RPMI8226 (cell line): Measurements from ENCODE around the gene OR52K1.
"Not testable (repeated sequence)": the region's sequence is repeated elsewhere in the genome, so short reads cannot be mapped to it uniquely, and the experiment has no call there.

Experiments
- DNase-seq: peaks from one replicate; pipeline ENCODE4 v3.0.0-alpha.2; 2015

OR52K1 gene

GRCh38 chr11:4491878-4492606, 9.6 kb downstream of the OR52K1 start:
- DNase-seq = no peak

GRCh38 chr11:4493480-4493818, 11.0 kb downstream of the OR52K1 start:
- DNase-seq = no peak

GRCh38 chr11:4495487-4495886, 13.0 kb downstream of the OR52K1 start:
- DNase-seq = no peak

GRCh38 chr11:4495986-4496385, 13.5 kb downstream of the OR52K1 start:
- DNase-seq = no peak

- no peak for DNase-seq
Observed at GRCh38 chr11:4496557-4497248, 14.3 kb downstream of the OR52K1 start.

GRCh38 chr11:4508886-4509285, 26.4 kb downstream of the OR52K1 start:
- no peak for DNase-seq

- no peak for DNase-seq
Observed at GRCh38 chr11:4511282-4512245, 29.1 kb downstream of the OR52K1 start.

GRCh38 chr11:4514196-4514595, 31.8 kb downstream of the OR52K1 start:
- DNase-seq = no peak

GRCh38 chr11:4522339-4522738, 39.9 kb downstream of the OR52K1 start:
- no peak for DNase-seq

- no peak for DNase-seq
Observed at GRCh38 chr11:4522752-4523151, 40.3 kb downstream of the OR52K1 start.

GRCh38 chr11:4523666-4524065, 41.2 kb downstream of the OR52K1 start:
- DNase-seq = no peak

GRCh38 chr11:4527926-4528325, 45.5 kb downstream of the OR52K1 start:
- DNase-seq = no peak

GRCh38 chr11:4531686-4532085, 49.2 kb downstream of the OR52K1 start:
- DNase-seq = not testable (repeated sequence)

GRCh38 chr11:4539603-4540219, 57.3 kb downstream of the OR52K1 start:
- DNase-seq = peak; percentile 43

- DNase-seq = no peak
Observed at GRCh38 chr11:4541071-4541470, 58.6 kb downstream of the OR52K1 start.
